ENCODE measurements around the gene PRDM12.
"Not testable (repeated sequence)": the region's sequence is repeated elsewhere in the genome, so short reads cannot be mapped to it uniquely, and the experiment has no call there.

Gene PRDM12

GRCh38 chr9:130665029-130665430 lies 636 bp downstream of the PRDM12 start:
- DNase-seq (ENCODE audit: low read depth) = no peak

- DNase-seq (ENCODE audit: low read depth) = no peak
These were observed 1.3 kb downstream of the PRDM12 start for GRCh38 chr9:130665431-130666392.

DNA sequence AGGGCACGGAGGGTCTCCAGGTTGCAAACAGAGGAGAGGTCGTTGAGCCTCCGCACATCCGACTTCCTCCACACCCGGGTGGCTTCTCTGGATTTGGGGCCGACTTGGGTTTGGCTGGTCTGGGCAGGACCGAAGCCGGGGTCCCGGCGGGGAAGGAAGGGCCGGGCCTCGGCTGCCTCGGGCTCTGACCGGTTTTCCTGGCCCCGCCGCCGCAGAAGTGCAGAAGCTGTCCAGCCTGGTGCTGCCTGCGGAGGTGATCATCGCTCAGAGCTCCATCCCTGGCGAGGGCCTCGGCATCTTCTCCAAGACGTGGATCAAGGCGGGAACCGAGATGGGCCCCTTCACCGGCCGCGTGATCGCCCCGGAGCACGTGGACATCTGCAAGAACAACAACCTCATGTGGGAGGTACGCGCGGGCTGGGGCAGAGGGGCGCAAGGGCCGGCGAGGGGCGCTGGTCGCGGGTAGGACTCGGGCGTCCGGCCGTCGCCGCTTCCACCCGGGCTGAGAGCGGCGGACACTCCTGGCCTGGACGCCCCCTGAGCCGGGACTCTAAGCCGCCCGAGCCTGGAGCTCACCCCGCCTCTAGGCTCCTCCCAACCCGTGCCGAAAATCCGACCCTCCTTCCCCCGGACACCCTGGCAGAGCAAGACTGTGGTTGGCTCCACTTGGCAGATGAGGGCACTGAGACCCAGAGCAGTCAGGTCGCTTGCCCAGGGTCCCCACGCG lies 2.2 kb downstream of the PRDM12 start:
- no peak for DNase-seq (ENCODE audit: low read depth)

DNA sequence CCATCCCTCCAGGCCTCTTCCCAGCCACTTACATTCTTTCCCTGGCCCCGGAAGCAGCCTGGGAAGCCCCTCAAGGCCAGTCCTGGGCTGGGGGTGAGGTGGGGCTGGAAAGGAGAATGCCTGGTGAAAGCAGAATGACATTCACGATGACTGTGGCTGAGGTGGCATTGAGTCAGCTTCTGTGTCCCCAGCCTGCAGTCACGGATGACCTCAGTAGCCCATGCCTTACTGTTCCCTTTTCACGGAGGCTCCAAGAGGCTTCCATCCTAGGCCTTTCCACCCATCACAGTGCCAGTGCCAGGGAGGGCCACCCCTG lies 2.7 kb downstream of the PRDM12 start:
- DNase-seq (ENCODE audit: low read depth) = no peak

- no peak for DNase-seq (ENCODE audit: low read depth)
These were observed 3.8 kb downstream of the PRDM12 start for GRCh38 chr9:130668196-130668595.

- no peak for DNase-seq (ENCODE audit: low read depth)
These were observed 4.3 kb downstream of the PRDM12 start for GRCh38 chr9:130668659-130669058.

- DNase-seq (ENCODE audit: low read depth) = no peak
These were observed 5.6 kb downstream of the PRDM12 start for GRCh38 chr9:130669965-130670364.

DNA sequence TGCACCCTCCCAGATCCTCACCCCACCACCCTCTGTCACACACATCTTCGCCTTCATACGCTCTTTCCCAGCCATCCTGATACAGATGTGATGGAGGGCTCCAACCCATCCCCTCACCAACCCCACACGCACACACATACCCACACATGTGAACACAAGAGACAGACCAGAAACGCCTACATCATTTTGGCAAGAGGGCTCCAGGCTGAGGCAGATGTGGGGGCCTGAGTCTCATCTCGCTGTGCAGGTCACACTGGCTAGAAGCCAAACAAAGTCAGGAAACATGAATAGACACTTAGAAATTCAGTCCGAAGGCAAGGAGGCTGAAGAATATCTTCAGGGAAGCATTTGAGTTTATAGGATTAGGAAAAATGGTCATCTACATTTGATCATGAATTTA lies 6.2 kb downstream of the PRDM12 start:
- DNase-seq (ENCODE audit: low read depth) = no peak

DNA sequence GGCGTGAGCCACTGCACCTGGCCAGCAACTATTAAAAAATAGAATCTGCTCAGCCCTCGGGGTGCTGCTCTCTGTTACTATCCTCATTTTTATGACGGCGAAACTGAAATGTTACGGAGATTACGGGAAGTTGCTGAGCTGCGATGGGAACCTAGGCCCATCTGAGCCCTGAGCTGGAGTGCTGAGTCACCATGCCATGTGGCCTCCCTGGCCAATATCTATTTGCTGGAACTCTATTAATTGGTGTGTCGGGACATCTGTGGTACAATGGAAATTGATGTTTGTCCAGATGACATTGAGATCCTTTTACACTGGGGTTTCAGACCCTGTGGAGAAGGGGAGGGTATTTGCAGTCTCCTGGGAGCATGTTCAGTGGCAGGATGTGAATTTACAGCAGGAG lies 8.1 kb downstream of the PRDM12 start:
- DNase-seq (ENCODE audit: low read depth) = no peak

DNA sequence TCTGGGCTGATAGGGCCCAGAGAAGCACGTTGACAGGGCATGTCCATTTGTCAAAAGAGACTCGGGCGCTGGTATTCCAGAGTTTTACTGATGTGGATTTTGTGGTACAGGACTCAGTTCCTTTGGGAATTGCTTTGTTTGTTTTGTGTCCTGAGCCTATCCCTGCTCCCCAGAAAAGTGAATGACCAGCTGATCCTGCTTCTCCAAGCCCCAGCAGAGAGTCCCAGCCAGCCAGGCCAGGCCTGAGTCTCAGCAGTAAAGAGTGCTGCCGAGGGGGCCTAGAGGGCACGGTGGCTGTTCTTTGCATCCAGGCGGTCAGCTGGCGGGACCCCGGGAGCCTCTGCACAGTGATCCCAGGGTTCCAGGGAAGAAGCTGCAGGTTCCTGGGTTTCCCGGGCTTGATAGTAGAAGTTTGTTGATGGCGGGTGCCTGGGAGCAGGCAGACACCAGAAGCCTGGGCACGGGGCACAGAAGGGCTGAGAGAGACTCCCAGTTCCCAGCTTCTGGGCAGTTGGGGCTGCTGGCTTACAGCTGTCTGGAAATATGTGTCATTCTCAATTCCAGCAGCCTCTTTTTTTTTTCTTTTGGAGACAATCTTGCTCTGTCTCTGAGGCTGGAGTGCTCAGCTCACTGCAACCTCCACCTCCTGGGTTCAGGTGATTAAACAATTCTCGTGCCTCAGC lies 8.7 kb downstream of the PRDM12 start:
- no peak for DNase-seq (ENCODE audit: low read depth)

- no peak for DNase-seq (ENCODE audit: low read depth)
These were observed 11.0 kb downstream of the PRDM12 start for GRCh38 chr9:130675396-130675795.

DNA sequence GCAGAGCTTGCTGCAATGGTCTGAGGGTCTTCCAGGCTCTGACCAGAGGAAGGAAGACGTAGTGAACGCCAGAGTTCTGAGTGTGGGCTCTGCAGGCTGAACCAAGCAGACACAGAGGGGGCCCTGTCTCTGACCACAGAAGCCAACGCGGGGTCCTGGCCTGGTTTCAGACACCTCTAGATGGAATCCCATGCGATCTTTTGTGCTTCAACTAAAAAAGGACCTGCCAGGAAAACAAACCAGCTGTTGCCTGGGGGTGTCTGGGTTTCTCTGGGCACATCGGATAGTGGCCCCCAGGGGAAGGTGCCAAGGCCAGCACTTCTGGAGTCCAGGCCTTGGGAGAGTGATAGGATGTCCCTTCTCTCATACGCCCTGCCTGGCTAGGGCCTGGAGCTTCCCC lies 12.9 kb downstream of the PRDM12 start:
- no peak for DNase-seq (ENCODE audit: low read depth)

DNA sequence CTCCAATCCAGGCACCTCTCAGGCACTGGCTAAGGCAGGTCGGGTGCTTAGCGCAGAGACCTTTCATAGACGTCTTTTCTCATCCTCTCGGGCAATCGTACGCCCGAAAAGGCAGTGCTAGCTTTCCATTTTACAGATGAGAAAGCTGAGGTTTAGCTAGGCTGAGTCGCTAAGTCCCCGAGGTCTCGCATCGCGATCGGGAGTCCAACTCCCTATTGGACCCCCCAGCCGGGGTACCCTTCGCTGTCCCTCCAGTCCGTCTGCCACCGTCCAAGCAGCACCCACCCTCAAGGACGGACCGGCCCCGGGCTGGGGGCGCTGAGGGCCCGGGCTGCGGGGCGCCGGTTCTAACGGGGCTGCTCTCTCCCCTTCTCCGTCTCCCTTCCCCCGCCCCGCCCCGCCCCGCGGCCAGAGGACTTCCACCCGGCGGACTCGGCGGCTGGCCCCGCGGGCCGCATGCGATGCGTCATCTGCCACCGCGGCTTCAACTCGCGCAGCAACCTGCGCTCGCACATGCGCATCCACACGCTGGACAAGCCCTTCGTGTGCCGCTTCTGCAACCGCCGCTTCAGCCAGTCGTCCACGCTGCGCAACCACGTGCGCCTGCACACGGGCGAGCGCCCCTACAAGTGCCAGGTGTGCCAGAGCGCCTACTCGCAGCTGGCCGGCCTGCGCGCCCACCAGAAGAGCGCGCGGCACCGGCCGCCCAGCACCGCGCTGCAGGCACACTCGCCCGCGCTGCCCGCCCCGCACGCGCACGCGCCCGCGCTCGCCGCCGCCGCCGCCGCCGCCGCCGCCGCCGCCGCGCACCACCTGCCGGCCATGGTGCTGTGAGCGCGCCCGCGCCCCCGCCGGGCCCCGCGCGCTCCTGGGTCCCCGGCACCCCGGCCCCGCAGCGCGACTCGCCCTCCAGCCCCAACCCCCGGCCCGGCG lies 16.7 kb downstream of the PRDM12 start:
- peak; percentile 71 for DNase-seq (ENCODE audit: low read depth)

DNA sequence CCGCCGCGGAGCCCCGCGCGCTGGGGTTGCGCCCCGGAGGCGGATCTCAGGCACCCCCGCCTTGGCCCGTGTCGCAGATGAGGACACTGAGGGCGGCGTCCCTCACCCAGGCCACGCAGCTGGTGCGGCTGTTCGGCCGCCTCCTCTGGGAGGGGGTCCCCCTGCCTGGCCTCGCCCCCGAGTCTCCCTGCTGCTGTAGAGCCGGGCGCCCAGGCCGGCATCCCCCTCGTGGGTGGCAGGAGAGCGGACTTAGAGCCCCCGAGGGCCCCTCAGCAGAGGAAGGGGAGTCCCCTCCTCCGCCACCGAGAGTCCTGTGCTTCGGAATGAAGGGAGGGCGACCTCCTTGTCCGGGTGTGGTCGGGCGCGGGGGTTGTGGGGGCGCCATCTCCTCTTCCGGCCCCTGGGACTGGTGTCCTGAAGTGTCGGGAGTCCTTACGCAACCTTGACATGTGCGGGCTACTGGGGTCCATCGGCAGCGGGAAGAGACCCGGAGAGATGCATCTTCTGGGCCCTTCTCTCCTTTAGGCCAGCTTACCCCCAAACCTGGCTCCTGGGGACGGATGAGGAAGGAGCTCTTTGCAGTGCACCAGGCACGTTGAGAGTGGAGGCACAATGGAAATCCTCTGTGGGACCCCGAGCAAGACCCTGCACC lies 17.5 kb downstream of the PRDM12 start:
- DNase-seq (ENCODE audit: low read depth) = no peak

GRCh38 chr9:130682421-130683121 lies 18.2 kb downstream of the PRDM12 start:
- peak; percentile 65 for DNase-seq (ENCODE audit: low read depth)

- no peak for DNase-seq (ENCODE audit: low read depth)
These were observed 20.7 kb downstream of the PRDM12 start for GRCh38 chr9:130685104-130685503.

DNA sequence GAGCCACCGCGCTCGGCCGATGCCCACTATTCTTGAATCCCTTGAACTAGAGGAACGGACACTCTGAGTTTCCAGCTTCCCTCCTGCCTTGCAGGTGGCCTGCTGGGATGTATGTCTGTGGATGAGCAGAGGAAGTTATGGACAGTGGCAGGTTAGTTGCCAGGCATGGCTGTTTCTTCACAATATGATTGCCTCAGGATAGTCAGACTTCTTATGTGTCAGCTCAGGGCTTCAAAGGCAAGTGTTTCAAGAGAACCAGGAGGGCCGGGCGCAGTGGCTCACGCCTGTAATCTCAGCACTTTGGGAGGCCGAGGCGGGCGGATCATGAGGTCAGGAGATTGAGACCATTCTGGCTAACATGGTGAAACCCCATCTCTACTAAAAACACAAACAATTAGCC lies 21.6 kb downstream of the PRDM12 start:
- DNase-seq (ENCODE audit: low read depth) = not testable (repeated sequence)

- no peak for DNase-seq (ENCODE audit: low read depth)
These were observed 23.2 kb downstream of the PRDM12 start for GRCh38 chr9:130687615-130688014.

- DNase-seq (ENCODE audit: low read depth) = no peak
These were observed 23.7 kb downstream of the PRDM12 start for GRCh38 chr9:130688072-130688471.

DNA sequence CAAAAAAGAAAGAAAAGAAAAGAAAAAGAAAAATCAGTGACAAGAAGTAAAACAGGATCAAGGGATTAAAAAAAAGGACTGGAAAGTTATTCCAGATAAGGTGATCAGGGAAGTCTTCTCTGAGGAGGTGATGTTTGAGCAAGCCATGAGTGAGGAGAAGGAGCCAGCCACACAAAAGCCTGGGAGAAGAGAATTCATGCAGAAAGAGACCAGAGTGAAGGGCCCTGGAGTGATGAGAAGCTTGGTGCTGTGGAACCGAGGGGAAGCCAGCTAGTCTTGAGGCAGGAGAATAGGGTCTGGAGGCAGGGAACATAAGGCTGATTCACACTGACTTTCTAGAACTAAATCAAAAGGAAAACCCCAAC lies 25.2 kb downstream of the PRDM12 start:
- DNase-seq (ENCODE audit: low read depth) = no peak
